ENCODE results near the gene BRCC3. TPM values are rescaled to one million over a fixed set of nuclear protein-coding genes. Genes with fewer than 3 reads are reported as not detected.

BRCC3 gene
- total and polyA plus RNA-seq, 11 donors, result 3.6 to 18.7 (median 16.6) TPM

- peaks cover 0 to 15% (median 5%) of the 10 kb centered on the region in 12 donors for H3K4me1 ChIP-seq
- no peaks in the 10 kb centered on the region for H3K27me3 ChIP-seq
- peak overlapping the region in 7 of 12 donors; percentile 59 to 85 (median 70) for H3K4me3 ChIP-seq
- peaks cover 0 to 7% (median 0%) of the 10 kb centered on the region in 9 donors for H3K36me3 ChIP-seq
- no peak for DNase-seq
- no peaks in the 10 kb centered on the region for H3K9me3 ChIP-seq
- intact Hi-C loops (cut with DNase I), result no loop called here
- no peak for ATAC-seq
- WGBS, 4 donors, result 47 to 78% (median 59%) methylated on average over 2 of the region's 2 CpGs
- TF ChIP-seq CTCF (IDR thresholded peaks at IDR 0.05), result no peak
- TF ChIP-seq POLR2A (IDR thresholded peaks at IDR 0.05), result no peak
- H3K27ac ChIP-seq, result peak overlapping the region; percentile 91 to 99 (median 98)
These were observed 42.4 kb upstream of the BRCC3 start for GRCh38 chrX:155028877-155029291.

GRCh38 chrX:155031657-155032056 lies 39.7 kb upstream of the BRCC3 start:
- peaks cover 0 to 13% (median 4%) of the 10 kb centered on the region in 12 donors for H3K4me1 ChIP-seq
- intact Hi-C loops (cut with DNase I), result no loop called here
- 82 to 87% (median 85%) methylated on average over 5 of the region's 5 CpGs for WGBS, 4 donors
- DNase-seq (no peak), ATAC-seq (no peak)
- H3K27ac ChIP-seq, result no peak overlapping the region
- no peak overlapping the region for H3K4me3 ChIP-seq
- H3K36me3 ChIP-seq, result peaks cover 0 to 34% (median 15%) of the 10 kb centered on the region in 9 donors
- TF ChIP-seq CTCF (IDR thresholded peaks at IDR 0.05) (no peak), POLR2A (IDR thresholded peaks at IDR 0.05) (no peak)
- no peaks in the 10 kb centered on the region for H3K27me3 ChIP-seq
- peaks cover 0 to 8% (median 0%) of the 10 kb centered on the region in 12 donors for H3K9me3 ChIP-seq

- Histone ChIP-seq H3K4me3 (no peak overlapping the region), H3K9me3 (peaks cover 0 to 13% (median 0%) of the 10 kb centered on the region in 12 donors), H3K36me3 (peaks cover 0 to 41% (median 15%) of the 10 kb centered on the region in 9 donors), H3K27me3 (no peaks in the 10 kb centered on the region), H3K27ac (no peak overlapping the region), H3K4me1 (peaks cover 0 to 6% (median 0%) of the 10 kb centered on the region in 12 donors)
- intact Hi-C loops (cut with DNase I), result no loop called here
- DNase-seq, result no peak
- no peak for ATAC-seq
- 87 to 98% (median 93%) methylated on average over 4 of the region's 4 CpGs for WGBS, 4 donors
- TF ChIP-seq POLR2A (IDR thresholded peaks at IDR 0.05), result no peak
- no peak for TF ChIP-seq CTCF (IDR thresholded peaks at IDR 0.05)
These were observed 35.6 kb upstream of the BRCC3 start for GRCh38 chrX:155035688-155036087.

GRCh38 chrX:155046129-155046810 lies 25.0 kb upstream of the BRCC3 start:
- Histone ChIP-seq H3K4me1 (peaks cover 0 to 34% (median 5%) of the 10 kb centered on the region in 12 donors), H3K27ac (no peak overlapping the region), H3K4me3 (no peak overlapping the region), H3K36me3 (peaks cover 0 to 18% (median 5%) of the 10 kb centered on the region in 9 donors), H3K27me3 (no peaks in the 10 kb centered on the region), H3K9me3 (no peaks in the 10 kb centered on the region)
- ATAC-seq (no peak), DNase-seq (no peak)
- 67 to 84% (median 74%) methylated on average over 6 of the region's 6 CpGs for WGBS, 4 donors
- TF ChIP-seq CTCF (IDR thresholded peaks at IDR 0.05) (no peak), POLR2A (IDR thresholded peaks at IDR 0.05) (no peak)
- intact Hi-C loops (cut with DNase I), result no loop called here

Data from heart left ventricle (tissue), 16 donors.